Measurements from ENCODE around the gene GHITM.
A peak's percentile ranks its signal among the peaks of the same experiment; 100 is the strongest.
"Not testable (repeated sequence)": the region's sequence is repeated elsewhere in the genome, so short reads cannot be mapped to it uniquely, and the experiment has no call there.

The GHITM gene

GRCh38 chr10:84176836-84177474 is 37.6 kb downstream of the GHITM start:
- peak in 1 of 2 experiments; percentile 10 for DNase-seq

GRCh38 chr10:84177541-84178141 is 38.3 kb downstream of the GHITM start:
- DNase-seq = peak in 1 of 2 experiments; percentile 1

- no peak for DNase-seq
Measured at GRCh38 chr10:84178160-84178609, 38.9 kb downstream of the GHITM start.

- DNase-seq = peak; percentile 59 to 79
Measured at GRCh38 chr10:84179059-84179710, 39.9 kb downstream of the GHITM start.

GRCh38 chr10:84180386-84180785 is 41.1 kb downstream of the GHITM start:
- DNase-seq = not testable (repeated sequence)

GRCh38 chr10:84181631-84182030 is 42.3 kb downstream of the GHITM start:
- no peak for DNase-seq

GRCh38 chr10:84184517-84184916 is 45.2 kb downstream of the GHITM start:
- DNase-seq = no peak

- DNase-seq = peak; percentile 64 to 89
Measured at GRCh38 chr10:84185526-84186175, 46.3 kb downstream of the GHITM start.

- DNase-seq = no peak
Measured at GRCh38 chr10:84188815-84189214, 49.5 kb downstream of the GHITM start.

- no peak for DNase-seq
Measured at GRCh38 chr10:84190621-84191020, 51.3 kb downstream of the GHITM start.

- no peak for DNase-seq
Measured at GRCh38 chr10:84191106-84191505, 51.8 kb downstream of the GHITM start.

- no peak for DNase-seq
Measured at GRCh38 chr10:84193327-84193726, 54.0 kb downstream of the GHITM start.

GRCh38 chr10:84193846-84194423 is 54.6 kb downstream of the GHITM start:
- DNase-seq = no peak

- peak; percentile 14 to 43 for DNase-seq
Measured at GRCh38 chr10:84194424-84195043, 55.2 kb downstream of the GHITM start, which contains the start of gene CDHR1. Gene CDHR1, plus strand, starts transcription at chr10:84194537. Its CDS starts 224 bp downstream, at chr10:84194761.

- no peak for DNase-seq
Measured at GRCh38 chr10:84195044-84195830, 55.9 kb downstream of the GHITM start.

- DNase-seq = peak in 1 of 2 experiments; percentile 35
Measured at GRCh38 chr10:84196083-84196482, 56.8 kb downstream of the GHITM start.

- no peak for DNase-seq
Measured at GRCh38 chr10:84196941-84197340, 57.6 kb downstream of the GHITM start.

- DNase-seq = no peak
Measured at GRCh38 chr10:84197643-84198042, 58.3 kb downstream of the GHITM start.

GRCh38 chr10:84198206-84198915 is 59.1 kb downstream of the GHITM start:
- DNase-seq = peak in 1 of 2 experiments; percentile 51

GRCh38 chr10:84200537-84201243 is 61.4 kb downstream of the GHITM start:
- no peak for DNase-seq

Data from NCI-H524 (cell line).